H1 (cell line): Measurements from ENCODE around the gene SMAD6.

Source experiments
- CHD2 ChIP-seq: IDR thresholded peaks from 2 replicates; pipeline ENCODE4 v1.6.1; 2012; ENCODE audit warnings: low read length, improper control_type of control experiment
- EGR1 ChIP-seq: IDR thresholded peaks from 2 replicates; pipeline ENCODE4 v1.6.1; 2011; ENCODE audit warnings: low read depth, low read length, borderline replicate concordance
- EP300 ChIP-seq, 2 experiments: IDR thresholded peaks; 1 replicate in 1 of 2; 2 replicates in 1 of 2; pipeline ENCODE4 v1.6.1; 2011 to 2012; ENCODE audit warnings: low read depth in 2 of 2, low read length in 2 of 2, mild to moderate bottlenecking in 2 of 2, borderline replicate concordance in 1 of 2, inconsistent platforms in 1 of 2, moderate library complexity in 1 of 2
- EZH2 ChIP-seq: fragments of 200-600 bp; sonication (generic); IDR thresholded peaks from 2 replicates; pipeline ENCODE4 v1.7.1; 2012; ENCODE audit warnings: low read depth, mild to moderate bottlenecking, moderate library complexity, low read length, inconsistent platforms; ENCODE audit not compliant: severe bottlenecking
- HDAC2 ChIP-seq, 2 experiments: fragments of 300-600 bp in 1 of 2; sonication (generic) in 1 of 2; IDR thresholded peaks; 2 replicates each; pipeline ENCODE4 v1.6.1; 2011 to 2012; ENCODE audit warnings: low read depth in 2 of 2, low read length in 2 of 2, mild to moderate bottlenecking in 2 of 2, moderate library complexity in 2 of 2, borderline replicate concordance in 1 of 2, inconsistent platforms in 1 of 2
- POLR2A ChIP-seq, 2 experiments: IDR thresholded peaks; 1 replicate in 1 of 2; 2 replicates in 1 of 2; pipeline ENCODE4 v1.6.1; 2011; ENCODE audit warnings: low read depth in 2 of 2, low read length in 2 of 2, mild to moderate bottlenecking in 2 of 2; ENCODE audit errors: control extremely low read depth in 1 of 2
- TF ChIP-seq, protein P1 (sequence below): fragments of 300-600 bp; sonication (generic); IDR thresholded peaks from 2 replicates; pipeline ENCODE4 v1.7.1; 2012; ENCODE audit warnings: low read length, moderate library complexity, mild to moderate bottlenecking, inconsistent platforms; ENCODE audit not compliant: insufficient replicate concordance
- TF ChIP-seq, protein P2 (sequence below): IDR thresholded peaks from 2 replicates; pipeline ENCODE4 v1.6.1; 2012; ENCODE audit warnings: inconsistent platforms

DNA sequence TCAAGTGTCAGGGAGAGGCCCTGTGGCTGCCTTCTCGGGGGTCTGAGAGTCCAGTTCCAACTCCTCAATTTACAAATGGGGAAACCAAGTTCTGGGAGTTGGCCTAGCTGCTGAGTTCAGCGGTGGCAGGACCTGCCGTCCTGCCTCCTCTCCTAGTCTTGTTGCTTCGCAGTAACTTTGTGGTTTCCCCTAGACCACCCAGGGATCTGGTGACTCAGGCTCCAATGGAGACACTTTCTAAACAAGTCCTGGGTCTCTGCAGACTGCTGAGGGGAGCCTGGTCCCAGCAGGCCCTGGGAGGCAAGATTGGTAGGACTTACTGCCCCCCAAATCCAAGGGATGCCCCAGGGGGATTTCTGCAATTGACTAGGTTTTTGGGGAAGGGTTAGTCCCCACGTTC, 83.6 kb downstream of the SMAD6 start:
- TF ChIP-seq CHD2 (no peak), EZH2 (no peak), EP300 (IDR thresholded peaks at IDR 0.05; ENCODE audit: borderline replicate concordance in 1 of 2, low read depth in 2 of 2, low read length in 2 of 2) (no peak), HDAC2 (IDR thresholded peaks at IDR 0.05; ENCODE audit: borderline replicate concordance in 1 of 2, low read depth in 2 of 2, low read length in 2 of 2) (no peak), EGR1 (no peak), POLR2A (IDR thresholded peaks at IDR 0.05; ENCODE audit: control extremely low read depth in 1 of 2, low read depth in 2 of 2, low read length in 2 of 2) (no peak)
- TF ChIP-seq, protein P1, sequence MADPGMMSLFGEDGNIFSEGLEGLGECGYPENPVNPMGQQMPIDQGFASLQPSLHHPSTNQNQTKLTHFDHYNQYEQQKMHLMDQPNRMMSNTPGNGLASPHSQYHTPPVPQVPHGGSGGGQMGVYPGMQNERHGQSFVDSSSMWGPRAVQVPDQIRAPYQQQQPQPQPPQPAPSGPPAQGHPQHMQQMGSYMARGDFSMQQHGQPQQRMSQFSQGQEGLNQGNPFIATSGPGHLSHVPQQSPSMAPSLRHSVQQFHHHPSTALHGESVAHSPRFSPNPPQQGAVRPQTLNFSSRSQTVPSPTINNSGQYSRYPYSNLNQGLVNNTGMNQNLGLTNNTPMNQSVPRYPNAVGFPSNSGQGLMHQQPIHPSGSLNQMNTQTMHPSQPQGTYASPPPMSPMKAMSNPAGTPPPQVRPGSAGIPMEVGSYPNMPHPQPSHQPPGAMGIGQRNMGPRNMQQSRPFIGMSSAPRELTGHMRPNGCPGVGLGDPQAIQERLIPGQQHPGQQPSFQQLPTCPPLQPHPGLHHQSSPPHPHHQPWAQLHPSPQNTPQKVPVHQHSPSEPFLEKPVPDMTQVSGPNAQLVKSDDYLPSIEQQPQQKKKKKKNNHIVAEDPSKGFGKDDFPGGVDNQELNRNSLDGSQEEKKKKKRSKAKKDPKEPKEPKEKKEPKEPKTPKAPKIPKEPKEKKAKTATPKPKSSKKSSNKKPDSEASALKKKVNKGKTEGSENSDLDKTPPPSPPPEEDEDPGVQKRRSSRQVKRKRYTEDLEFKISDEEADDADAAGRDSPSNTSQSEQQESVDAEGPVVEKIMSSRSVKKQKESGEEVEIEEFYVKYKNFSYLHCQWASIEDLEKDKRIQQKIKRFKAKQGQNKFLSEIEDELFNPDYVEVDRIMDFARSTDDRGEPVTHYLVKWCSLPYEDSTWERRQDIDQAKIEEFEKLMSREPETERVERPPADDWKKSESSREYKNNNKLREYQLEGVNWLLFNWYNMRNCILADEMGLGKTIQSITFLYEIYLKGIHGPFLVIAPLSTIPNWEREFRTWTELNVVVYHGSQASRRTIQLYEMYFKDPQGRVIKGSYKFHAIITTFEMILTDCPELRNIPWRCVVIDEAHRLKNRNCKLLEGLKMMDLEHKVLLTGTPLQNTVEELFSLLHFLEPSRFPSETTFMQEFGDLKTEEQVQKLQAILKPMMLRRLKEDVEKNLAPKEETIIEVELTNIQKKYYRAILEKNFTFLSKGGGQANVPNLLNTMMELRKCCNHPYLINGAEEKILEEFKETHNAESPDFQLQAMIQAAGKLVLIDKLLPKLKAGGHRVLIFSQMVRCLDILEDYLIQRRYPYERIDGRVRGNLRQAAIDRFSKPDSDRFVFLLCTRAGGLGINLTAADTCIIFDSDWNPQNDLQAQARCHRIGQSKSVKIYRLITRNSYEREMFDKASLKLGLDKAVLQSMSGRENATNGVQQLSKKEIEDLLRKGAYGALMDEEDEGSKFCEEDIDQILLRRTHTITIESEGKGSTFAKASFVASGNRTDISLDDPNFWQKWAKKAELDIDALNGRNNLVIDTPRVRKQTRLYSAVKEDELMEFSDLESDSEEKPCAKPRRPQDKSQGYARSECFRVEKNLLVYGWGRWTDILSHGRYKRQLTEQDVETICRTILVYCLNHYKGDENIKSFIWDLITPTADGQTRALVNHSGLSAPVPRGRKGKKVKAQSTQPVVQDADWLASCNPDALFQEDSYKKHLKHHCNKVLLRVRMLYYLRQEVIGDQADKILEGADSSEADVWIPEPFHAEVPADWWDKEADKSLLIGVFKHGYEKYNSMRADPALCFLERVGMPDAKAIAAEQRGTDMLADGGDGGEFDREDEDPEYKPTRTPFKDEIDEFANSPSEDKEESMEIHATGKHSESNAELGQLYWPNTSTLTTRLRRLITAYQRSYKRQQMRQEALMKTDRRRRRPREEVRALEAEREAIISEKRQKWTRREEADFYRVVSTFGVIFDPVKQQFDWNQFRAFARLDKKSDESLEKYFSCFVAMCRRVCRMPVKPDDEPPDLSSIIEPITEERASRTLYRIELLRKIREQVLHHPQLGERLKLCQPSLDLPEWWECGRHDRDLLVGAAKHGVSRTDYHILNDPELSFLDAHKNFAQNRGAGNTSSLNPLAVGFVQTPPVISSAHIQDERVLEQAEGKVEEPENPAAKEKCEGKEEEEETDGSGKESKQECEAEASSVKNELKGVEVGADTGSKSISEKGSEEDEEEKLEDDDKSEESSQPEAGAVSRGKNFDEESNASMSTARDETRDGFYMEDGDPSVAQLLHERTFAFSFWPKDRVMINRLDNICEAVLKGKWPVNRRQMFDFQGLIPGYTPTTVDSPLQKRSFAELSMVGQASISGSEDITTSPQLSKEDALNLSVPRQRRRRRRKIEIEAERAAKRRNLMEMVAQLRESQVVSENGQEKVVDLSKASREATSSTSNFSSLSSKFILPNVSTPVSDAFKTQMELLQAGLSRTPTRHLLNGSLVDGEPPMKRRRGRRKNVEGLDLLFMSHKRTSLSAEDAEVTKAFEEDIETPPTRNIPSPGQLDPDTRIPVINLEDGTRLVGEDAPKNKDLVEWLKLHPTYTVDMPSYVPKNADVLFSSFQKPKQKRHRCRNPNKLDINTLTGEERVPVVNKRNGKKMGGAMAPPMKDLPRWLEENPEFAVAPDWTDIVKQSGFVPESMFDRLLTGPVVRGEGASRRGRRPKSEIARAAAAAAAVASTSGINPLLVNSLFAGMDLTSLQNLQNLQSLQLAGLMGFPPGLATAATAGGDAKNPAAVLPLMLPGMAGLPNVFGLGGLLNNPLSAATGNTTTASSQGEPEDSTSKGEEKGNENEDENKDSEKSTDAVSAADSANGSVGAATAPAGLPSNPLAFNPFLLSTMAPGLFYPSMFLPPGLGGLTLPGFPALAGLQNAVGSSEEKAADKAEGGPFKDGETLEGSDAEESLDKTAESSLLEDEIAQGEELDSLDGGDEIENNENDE = no peak
- TF ChIP-seq, protein P2, sequence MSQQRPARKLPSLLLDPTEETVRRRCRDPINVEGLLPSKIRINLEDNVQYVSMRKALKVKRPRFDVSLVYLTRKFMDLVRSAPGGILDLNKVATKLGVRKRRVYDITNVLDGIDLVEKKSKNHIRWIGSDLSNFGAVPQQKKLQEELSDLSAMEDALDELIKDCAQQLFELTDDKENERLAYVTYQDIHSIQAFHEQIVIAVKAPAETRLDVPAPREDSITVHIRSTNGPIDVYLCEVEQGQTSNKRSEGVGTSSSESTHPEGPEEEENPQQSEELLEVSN = no peak
